Vagina (tissue), 2 donors: ENCODE results near the gene PCAT6. TPM values are rescaled to one million over a fixed set of nuclear protein-coding genes. Genes with fewer than 3 reads are reported as not detected.

Experiments used
- DNase-seq, 2 donors: peaks; one replicate each; pipeline ENCODE4 v3.0.0-alpha.2; 2017; ENCODE audit errors: extremely low spot score in 2 of 2
- H3K27ac ChIP-seq: fragments of 200-600 bp; sonication (generic); one replicate; pipeline ENCODE4 v1.5.1; 2019
- H3K27me3 ChIP-seq: fragments of 200-600 bp; sonication (generic); one replicate; pipeline ENCODE4 v1.5.1; 2019
- H3K36me3 ChIP-seq, 2 donors: fragments of 200-600 bp; sonication (generic); one replicate each; pipeline ENCODE4 v1.5.1; 2017 to 2019
- H3K4me1 ChIP-seq: fragments of 200-600 bp; sonication (generic); one replicate; pipeline ENCODE4 v1.5.1; 2019
- H3K4me3 ChIP-seq, 2 donors: fragments of 200-600 bp; sonication (generic); 1 replicate in 1 of 2; 2 replicates in 1 of 2; pipeline ENCODE4 v1.5.1; 2016 to 2019
- H3K9me3 ChIP-seq: fragments of 200-600 bp; sonication (generic); one replicate; pipeline ENCODE4 v1.5.1; 2019
- CTCF ChIP-seq, 3 experiments: fragments of 450-650 bp in 2 of 3; fragments of 200-600 bp in 1 of 3; sonication (generic) in 1 of 3; IDR thresholded peaks; one replicate each; pipeline ENCODE4 v1.5.1; 2017 to 2019; ENCODE audit warnings: antibody characterized with exemption in 3 of 3, mild to moderate bottlenecking in 2 of 3, moderate library complexity in 2 of 3
- POLR2A ChIP-seq, 2 donors: fragments of 450-650 bp; IDR thresholded peaks; one replicate each; pipeline ENCODE4 v1.6.1; 2017; ENCODE audit warnings: antibody characterized with exemption in 2 of 2, mild to moderate bottlenecking in 2 of 2, moderate library complexity in 2 of 2
- POLR2AphosphoS5 ChIP-seq, 2 donors: sonication (generic); formaldehyde crosslinking; IDR thresholded peaks; one replicate each; pipeline ENCODE4 v1.9.0; 2017; ENCODE audit warnings: antibody characterized with exemption in 2 of 2, mild to moderate bottlenecking in 2 of 2, low read depth in 1 of 2; ENCODE audit not compliant: insufficient read depth in 1 of 2
- intact Hi-C: fragments of 100-400 bp; cut with DNase I; formaldehyde crosslinking; loops from one replicate; pipeline ENCODE4 v1.15.1; 2023
- total RNA-seq: library from RNA; depleted of rRNA; stranded (reverse); fragments of >200 nt; gene quantifications from one replicate; pipeline ENCODE4 v1.2.3, GENCODE V29; 2016

The PCAT6 gene
- total RNA-seq: not detected

GRCh38 chr1:202810615-202811295, at the start of gene PCAT6:
PCAT6 (plus strand) TSS chr1:202810954.
- Histone ChIP-seq H3K27ac (peak within 1 kb of the TSS; percentile 84), H3K27me3 (no peaks in the 10 kb centered on the region), H3K9me3 (no peaks in the 10 kb centered on the region), H3K4me1 (peaks cover 20% of the 10 kb centered on the region), H3K4me3 (peak within 1 kb of the TSS; percentile 72 to 81), H3K36me3 (no peaks in the 10 kb centered on the region)
- intact Hi-C loops: loop anchor here (10.0 kb wide), 1 partner anchor 74 kb away; the partner anchor contains the start of gene RABIF
- DNase-seq: peak in 1 of 2 donors; percentile 96
- peak in 1 of 2 donors; percentile 56 for TF ChIP-seq POLR2A (IDR thresholded peaks at IDR 0.05)
- TF ChIP-seq CTCF (IDR thresholded peaks at IDR 0.05): no peak
- TF ChIP-seq POLR2AphosphoS5 (IDR thresholded peaks at IDR 0.05; ENCODE audit: insufficient read depth in 1 of 2, low read depth in 1 of 2): peak; percentile 94 to 97

GRCh38 chr1:202762019-202762418, 48.7 kb upstream of the PCAT6 start:
- Histone ChIP-seq H3K4me1 (no peaks in the 10 kb centered on the region), H3K36me3 (peaks cover 3 to 87% of the 10 kb centered on the region in 2 donors), H3K27ac (no peak overlapping the region), H3K4me3 (no peak overlapping the region), H3K9me3 (no peaks in the 10 kb centered on the region), H3K27me3 (no peaks in the 10 kb centered on the region)
- no peak for DNase-seq
- TF ChIP-seq CTCF (IDR thresholded peaks at IDR 0.05) (no peak), POLR2A (IDR thresholded peaks at IDR 0.05) (no peak), POLR2AphosphoS5 (IDR thresholded peaks at IDR 0.05; ENCODE audit: insufficient read depth in 1 of 2, low read depth in 1 of 2) (no peak)
- intact Hi-C loops: no loop called here

GRCh38 chr1:202765721-202766120, 45.0 kb upstream of the PCAT6 start:
- Histone ChIP-seq H3K27ac (no peak overlapping the region), H3K27me3 (no peaks in the 10 kb centered on the region), H3K9me3 (no peaks in the 10 kb centered on the region), H3K36me3 (peaks cover 3 to 55% of the 10 kb centered on the region in 2 donors), H3K4me3 (no peak overlapping the region), H3K4me1 (no peaks in the 10 kb centered on the region)
- intact Hi-C loops: no loop called here
- TF ChIP-seq POLR2A (IDR thresholded peaks at IDR 0.05) (no peak), POLR2AphosphoS5 (IDR thresholded peaks at IDR 0.05; ENCODE audit: insufficient read depth in 1 of 2, low read depth in 1 of 2) (no peak), CTCF (IDR thresholded peaks at IDR 0.05) (no peak)
- DNase-seq: no peak

- DNase-seq: no peak
- H3K27me3 ChIP-seq: no peaks in the 10 kb centered on the region
- H3K9me3 ChIP-seq: no peaks in the 10 kb centered on the region
- H3K27ac ChIP-seq: no peak overlapping the region
- intact Hi-C loops: no loop called here
- no peak for TF ChIP-seq POLR2A (IDR thresholded peaks at IDR 0.05)
- no peak for TF ChIP-seq CTCF (IDR thresholded peaks at IDR 0.05)
- no peak for TF ChIP-seq POLR2AphosphoS5 (IDR thresholded peaks at IDR 0.05; ENCODE audit: insufficient read depth in 1 of 2, low read depth in 1 of 2)
- no peak overlapping the region for H3K4me3 ChIP-seq
- peaks cover 3 to 55% of the 10 kb centered on the region in 2 donors for H3K36me3 ChIP-seq
- H3K4me1 ChIP-seq: no peaks in the 10 kb centered on the region
Measured at GRCh38 chr1:202770135-202770534, 40.6 kb upstream of the PCAT6 start.

GRCh38 chr1:202781180-202781579, 29.6 kb upstream of the PCAT6 start:
- TF ChIP-seq POLR2A (IDR thresholded peaks at IDR 0.05) (no peak), POLR2AphosphoS5 (IDR thresholded peaks at IDR 0.05; ENCODE audit: insufficient read depth in 1 of 2, low read depth in 1 of 2) (no peak), CTCF (IDR thresholded peaks at IDR 0.05) (no peak)
- no peaks in the 10 kb centered on the region for H3K9me3 ChIP-seq
- intact Hi-C loops: no loop called here
- H3K27me3 ChIP-seq: no peaks in the 10 kb centered on the region
- H3K4me1 ChIP-seq: peaks cover 33% of the 10 kb centered on the region
- H3K4me3 ChIP-seq: no peak overlapping the region
- H3K27ac ChIP-seq: no peak overlapping the region
- H3K36me3 ChIP-seq: peaks cover 0 to 8% of the 10 kb centered on the region in 2 donors
- DNase-seq: no peak
